Ovary (tissue), 9 donors: ENCODE results near the gene PHKA2. TPM values are rescaled to one million over a fixed set of nuclear protein-coding genes. Genes with fewer than 3 reads are reported as not detected.

Experiments used
- DNase-seq, 5 donors: peaks; one replicate each; pipeline ENCODE4 v3.0.0-alpha.2; 2019 to 2020
- H3K27ac ChIP-seq, 2 donors: fragments of 200-600 bp; one replicate each; pipeline versions ENCODE4 v1.5.1 to v1.8.0; 2019 to 2022
- H3K27me3 ChIP-seq: fragments of 200-600 bp; one replicate; pipeline ENCODE4 v1.8.0; 2022
- H3K36me3 ChIP-seq: fragments of 200-600 bp; sonication (generic); one replicate; pipeline ENCODE4 v1.5.1; 2019
- H3K4me1 ChIP-seq: one replicate; pipeline ENCODE4 v1.8.1; 2013; ENCODE audit warnings: mild to moderate bottlenecking, moderate library complexity; ENCODE audit not compliant: insufficient read depth
- H3K4me3 ChIP-seq: fragments of 200-600 bp; sonication (generic); one replicate; pipeline ENCODE4 v1.5.1; 2017
- H3K9me3 ChIP-seq, 2 donors: fragments of 200-600 bp in 1 of 2; sonication (generic) in 1 of 2; one replicate each; pipeline versions ENCODE4 v1.5.1 to v1.8.1; 2013 to 2019; ENCODE audit warnings: mild to moderate bottlenecking in 1 of 2, moderate library complexity in 1 of 2
- EP300 ChIP-seq: sonication (generic); formaldehyde crosslinking; IDR thresholded peaks from one replicate; pipeline ENCODE4 v1.6.1; 2017; ENCODE audit warnings: antibody characterized with exemption
- POLR2A ChIP-seq: fragments of 450-650 bp; IDR thresholded peaks from one replicate; pipeline ENCODE4 v1.6.1; 2017; ENCODE audit warnings: antibody characterized with exemption, mild to moderate bottlenecking, moderate library complexity
- WGBS, 3 donors: extraction: QIAGEN DNeasy Blood & Tissue Kit in 1 of 3; methylation state at CpG; one replicate each; pipeline versions ENCODE4 v1.1.5 to v1.1.7; 2013 to 2017; 5-methylcytosine and 5-hydroxymethylcytosine counted together
- intact Hi-C, 4 donors: fragments of 100-400 bp; cut with DNase I; formaldehyde crosslinking; loops; one replicate each; pipeline versions ENCODE4 v1.11.0 to v1.15.1; 2022 to 2023
- polyA plus RNA-seq, 2 donors: library from polyadenylated mRNA; stranded (reverse); fragments of 200-250 nt in 1 of 2; fragments of 350-450 nt in 1 of 2; fragmentation: Illumina TruSeq in 1 of 2; extraction: RNeasy Lipid Tissue Mini Kit (QIAGEN cat#74804) in 1 of 2; gene quantifications; one replicate each; pipeline ENCODE4 v1.2.3, GENCODE V29; 2013 to 2014
- total RNA-seq, 7 donors: library from RNA; depleted of rRNA in 2 of 7; stranded (reverse); fragments of >200 nt in 2 of 7; fragmentation: NEBNext Ultra II Directional in 3 of 7; extraction: Animal tissue kit (Norgen Biotek cat#: 25700) in 3 of 7; gene quantifications; one replicate each; pipeline versions ENCODE4 v1.1.0 to v1.2.4, GENCODE V29; 2016 to 2023
- TF ChIP-seq, protein P1 (sequence below), 3 donors: fragments of 450-650 bp in 2 of 3; fragments of 200-600 bp in 1 of 3; IDR thresholded peaks; one replicate each; pipeline versions ENCODE4 v1.5.1 to v1.8.0; 2016 to 2022; ENCODE audit warnings: antibody characterized with exemption in 3 of 3, mild to moderate bottlenecking in 1 of 3
- donor health status: DM: no; HTN: no; CAD: no; lungs with moderate emphysema.
- donor health status: DM: no; HTN: no; CAD: no.
- donor health status: Bipolar disorder and iron deficiency.
- donor health status: DM: yes; HTN: yes; CAD: no.
- donor health status: DM: no; HTN: no; CAD: no.
- donor health status: DM: yes; HTN: yes; CAD: no.

The PHKA2 gene
- total and polyA plus RNA-seq, 9 donors: 19.4 to 43.5 (median 32.9) TPM

DNA sequence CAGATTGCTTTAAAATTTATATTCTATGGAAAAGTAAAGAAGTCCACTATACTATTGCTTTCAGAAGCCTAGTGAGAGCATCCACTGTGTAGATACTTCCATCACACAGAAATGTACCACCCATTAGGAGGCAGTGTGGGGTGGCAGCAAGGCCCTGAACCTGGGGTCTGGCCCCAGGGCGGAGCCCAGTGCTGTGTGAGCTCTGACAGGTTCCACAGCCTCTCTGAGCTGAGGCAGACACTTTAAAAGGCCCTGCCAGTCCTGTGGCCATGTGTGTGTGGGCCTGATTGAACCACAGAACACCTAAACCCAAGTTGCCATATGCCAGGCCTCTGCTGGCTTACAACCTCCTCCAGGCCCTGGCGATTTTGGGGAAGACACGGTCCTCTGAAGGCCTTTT, 49.2 kb downstream of the PHKA2 start:
- Histone ChIP-seq H3K27ac (no peak overlapping the region), H3K27me3 (no peaks in the 10 kb centered on the region), H3K4me3 (no peak overlapping the region), H3K36me3 (no peaks in the 10 kb centered on the region), H3K4me1 (no peaks in the 10 kb centered on the region), H3K9me3 (no peaks in the 10 kb centered on the region)
- TF ChIP-seq EP300 (no peak), POLR2A (no peak)
- TF ChIP-seq, protein P1, sequence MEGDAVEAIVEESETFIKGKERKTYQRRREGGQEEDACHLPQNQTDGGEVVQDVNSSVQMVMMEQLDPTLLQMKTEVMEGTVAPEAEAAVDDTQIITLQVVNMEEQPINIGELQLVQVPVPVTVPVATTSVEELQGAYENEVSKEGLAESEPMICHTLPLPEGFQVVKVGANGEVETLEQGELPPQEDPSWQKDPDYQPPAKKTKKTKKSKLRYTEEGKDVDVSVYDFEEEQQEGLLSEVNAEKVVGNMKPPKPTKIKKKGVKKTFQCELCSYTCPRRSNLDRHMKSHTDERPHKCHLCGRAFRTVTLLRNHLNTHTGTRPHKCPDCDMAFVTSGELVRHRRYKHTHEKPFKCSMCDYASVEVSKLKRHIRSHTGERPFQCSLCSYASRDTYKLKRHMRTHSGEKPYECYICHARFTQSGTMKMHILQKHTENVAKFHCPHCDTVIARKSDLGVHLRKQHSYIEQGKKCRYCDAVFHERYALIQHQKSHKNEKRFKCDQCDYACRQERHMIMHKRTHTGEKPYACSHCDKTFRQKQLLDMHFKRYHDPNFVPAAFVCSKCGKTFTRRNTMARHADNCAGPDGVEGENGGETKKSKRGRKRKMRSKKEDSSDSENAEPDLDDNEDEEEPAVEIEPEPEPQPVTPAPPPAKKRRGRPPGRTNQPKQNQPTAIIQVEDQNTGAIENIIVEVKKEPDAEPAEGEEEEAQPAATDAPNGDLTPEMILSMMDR (IDR thresholded peaks at IDR 0.05): no peak
- WGBS, 3 donors: 72 to 76% (median 74%) methylated on average over 3 of the region's 3 CpGs
- no peak for DNase-seq
- intact Hi-C loops: no loop called here

- 70 to 76% (median 71%) methylated on average over 3 of the region's 3 CpGs for whole genome bisulfite sequencing, 3 donors
- Histone ChIP-seq H3K27ac (no peak overlapping the region), H3K36me3 (no peaks in the 10 kb centered on the region), H3K4me3 (no peak overlapping the region), H3K9me3 (no peaks in the 10 kb centered on the region), H3K27me3 (no peaks in the 10 kb centered on the region), H3K4me1 (no peaks in the 10 kb centered on the region)
- TF ChIP-seq POLR2A (no peak), EP300 (no peak)
- TF ChIP-seq, protein P1 (IDR thresholded peaks at IDR 0.05): no peak
- DNase-seq: no peak
- intact Hi-C loops: no loop called here
Measured at GRCh38 chrX:18933617-18934016, 50.3 kb downstream of the PHKA2 start.

- Histone ChIP-seq H3K4me3 (no peak overlapping the region), H3K4me1 (no peaks in the 10 kb centered on the region), H3K36me3 (no peaks in the 10 kb centered on the region), H3K9me3 (no peaks in the 10 kb centered on the region), H3K27me3 (no peaks in the 10 kb centered on the region), H3K27ac (no peak overlapping the region)
- no peak for DNase-seq
- intact Hi-C loops: no loop called here
- no peak for TF ChIP-seq EP300
- TF ChIP-seq POLR2A: no peak
- TF ChIP-seq, protein P1 (IDR thresholded peaks at IDR 0.05): no peak
- 50 to 58% (median 51%) methylated on average over 9 of the region's 9 CpGs for WGBS, 3 donors
Measured at GRCh38 chrX:18931972-18932371, 51.9 kb downstream of the PHKA2 start.

GRCh38 chrX:18929775-18930174, 54.1 kb downstream of the PHKA2 start:
- Histone ChIP-seq H3K4me3 (no peak overlapping the region), H3K4me1 (no peaks in the 10 kb centered on the region), H3K27ac (no peak overlapping the region), H3K27me3 (no peaks in the 10 kb centered on the region), H3K36me3 (no peaks in the 10 kb centered on the region), H3K9me3 (no peaks in the 10 kb centered on the region)
- no peak for TF ChIP-seq EP300
- TF ChIP-seq, protein P1 (IDR thresholded peaks at IDR 0.05): no peak
- intact Hi-C loops: no loop called here
- DNase-seq: no peak
- 80 to 87% (median 83%) methylated on average over 3 of the region's 3 CpGs for WGBS, 3 donors

DNA sequence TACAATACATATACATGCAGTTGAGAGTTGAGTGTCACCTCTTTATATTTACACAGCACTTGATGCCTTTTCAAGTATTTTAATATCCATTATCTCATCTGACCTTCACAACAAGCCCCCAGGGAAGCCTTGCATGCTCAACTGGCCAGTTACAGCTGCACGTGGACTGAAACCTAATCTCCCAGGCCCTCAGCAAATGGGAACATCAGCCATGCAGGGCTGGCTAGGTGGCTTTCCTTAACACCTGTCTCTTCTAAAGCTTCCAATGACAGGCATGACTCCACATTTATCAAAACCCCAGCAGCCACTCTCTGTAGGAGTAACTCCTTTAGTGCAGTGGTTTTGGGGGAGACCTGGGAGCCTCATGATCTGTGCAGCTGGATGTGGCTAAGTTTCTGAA, 56.4 kb downstream of the PHKA2 start:
- 68 to 88% (median 70%) methylated on average over 1 of the region's 1 CpG for WGBS, 3 donors
- H3K27me3 ChIP-seq: no peaks in the 10 kb centered on the region
- TF ChIP-seq EP300: no peak
- H3K4me1 ChIP-seq: no peaks in the 10 kb centered on the region
- no peaks in the 10 kb centered on the region for H3K9me3 ChIP-seq
- H3K4me3 ChIP-seq: no peak overlapping the region
- H3K27ac ChIP-seq: no peak overlapping the region
- intact Hi-C loops: no loop called here
- no peak for DNase-seq
- H3K36me3 ChIP-seq: no peaks in the 10 kb centered on the region
